ENCODE measurements around the gene TRPV3.

TRPV3 gene

GRCh38 chr17:3511852-3512504, 45.6 kb downstream of the TRPV3 start:
- H3K4me3 ChIP-seq (ENCODE audit: low read length), result no peak overlapping the region
- no peak for DNase-seq (ENCODE audit: low read depth)
- TF ChIP-seq CTCF (IDR thresholded peaks at IDR 0.05; ENCODE audit: insufficient read depth, low read depth, low read length, missing control alignments), result no peak

- TF ChIP-seq CTCF (IDR thresholded peaks at IDR 0.05; ENCODE audit: insufficient read depth, low read depth, low read length, missing control alignments), result no peak
- no peak overlapping the region for H3K4me3 ChIP-seq (ENCODE audit: low read length)
- no peak for DNase-seq (ENCODE audit: low read depth)
Observed at GRCh38 chr17:3510090-3510489, 47.5 kb downstream of the TRPV3 start.

- H3K4me3 ChIP-seq (ENCODE audit: low read length), result no peak overlapping the region
- TF ChIP-seq CTCF (IDR thresholded peaks at IDR 0.05; ENCODE audit: insufficient read depth, low read depth, low read length, missing control alignments), result no peak
- DNase-seq (ENCODE audit: low read depth), result no peak
Observed at GRCh38 chr17:3507869-3508268, 49.7 kb downstream of the TRPV3 start.

- no peak for TF ChIP-seq CTCF (IDR thresholded peaks at IDR 0.05; ENCODE audit: insufficient read depth, low read depth, low read length, missing control alignments)
- no peak for DNase-seq (ENCODE audit: low read depth)
- no peak overlapping the region for H3K4me3 ChIP-seq (ENCODE audit: low read length)
Observed at GRCh38 chr17:3507071-3507470, 50.5 kb downstream of the TRPV3 start.

- no peak overlapping the region for H3K4me3 ChIP-seq (ENCODE audit: low read length)
- no peak for DNase-seq (ENCODE audit: low read depth)
- no peak for TF ChIP-seq CTCF (IDR thresholded peaks at IDR 0.05; ENCODE audit: insufficient read depth, low read depth, low read length, missing control alignments)
Observed at GRCh38 chr17:3506054-3506453, 51.6 kb downstream of the TRPV3 start.

- DNase-seq (ENCODE audit: low read depth), result no peak
- TF ChIP-seq CTCF (IDR thresholded peaks at IDR 0.05; ENCODE audit: insufficient read depth, low read depth, low read length, missing control alignments), result no peak
- H3K4me3 ChIP-seq (ENCODE audit: low read length), result no peak overlapping the region
Observed at GRCh38 chr17:3505008-3505407, 52.6 kb downstream of the TRPV3 start.

- no peak for TF ChIP-seq CTCF (IDR thresholded peaks at IDR 0.05; ENCODE audit: insufficient read depth, low read depth, low read length, missing control alignments)
- no peak overlapping the region for H3K4me3 ChIP-seq (ENCODE audit: low read length)
- no peak for DNase-seq (ENCODE audit: low read depth)
Observed at GRCh38 chr17:3503285-3503684, 54.3 kb downstream of the TRPV3 start.

All from epithelial cell of esophagus (primary cell).